NCI-H2029 (cell line): Measurements from ENCODE around the gene CA9.

Experiments used
- DNase-seq: peaks from one replicate; lab custom pipeline; 2025; lab: John Stamatoyannopoulos, UW

The CA9 gene

DNA sequence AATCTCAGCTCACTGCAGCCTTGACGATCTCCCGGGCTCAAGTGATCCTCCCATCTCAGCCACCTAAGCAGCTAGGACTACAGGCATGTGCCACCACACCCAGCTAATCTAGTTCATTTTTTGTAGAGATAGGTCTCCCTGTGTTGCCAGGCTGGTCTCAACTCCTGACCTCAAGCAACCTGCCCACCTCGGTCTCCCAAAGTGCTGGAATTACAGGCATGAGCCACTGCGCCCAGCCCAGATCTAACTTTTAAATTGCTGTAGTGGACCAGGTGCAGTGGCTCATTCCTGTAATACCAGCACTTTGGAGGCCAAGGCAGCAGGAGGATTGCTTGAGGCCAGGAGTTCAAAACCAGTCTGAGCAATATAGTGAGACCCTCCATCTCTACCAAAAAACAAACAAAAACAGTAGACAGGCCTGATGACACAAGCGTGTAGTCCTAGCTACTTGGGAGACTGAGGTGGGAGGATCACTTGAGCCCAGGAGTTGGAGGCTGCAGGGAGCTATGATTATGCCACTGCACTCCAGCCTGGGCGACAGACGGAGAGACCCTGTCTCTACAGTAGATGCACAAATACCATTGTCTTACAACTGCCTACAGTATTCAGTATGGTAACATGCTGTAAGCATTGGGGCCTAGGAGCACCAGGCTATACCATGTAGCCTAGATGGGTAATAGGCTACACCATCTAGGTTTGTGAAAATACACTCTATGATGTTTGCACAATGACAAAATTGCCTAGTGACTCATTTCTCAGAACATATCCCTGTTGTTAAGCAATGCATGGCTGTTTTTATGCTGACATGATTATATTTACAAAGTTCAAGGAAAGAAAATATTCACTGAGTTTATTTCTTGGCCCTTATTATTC is 21.5 kb upstream of the CA9 start:
- no peak for DNase-seq

DNA sequence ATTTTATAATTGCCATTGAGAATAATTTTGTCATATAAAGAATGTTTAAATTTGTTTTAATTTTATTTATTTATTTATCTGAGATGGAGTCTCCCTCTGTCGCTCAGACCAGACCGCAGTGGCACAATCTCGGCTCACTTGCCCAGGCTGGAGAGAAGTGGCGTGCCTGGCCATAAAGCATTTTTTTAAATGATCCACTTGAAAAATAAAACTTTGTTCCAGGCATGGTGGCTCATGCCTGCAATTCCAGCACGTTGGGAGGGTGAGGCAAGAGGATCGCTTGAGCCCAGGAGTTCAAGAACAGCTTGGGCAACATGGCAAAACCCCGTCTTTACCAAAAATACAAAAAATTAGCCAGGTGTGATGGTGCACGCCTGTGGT is 20.9 kb upstream of the CA9 start:
- no peak for DNase-seq

DNA sequence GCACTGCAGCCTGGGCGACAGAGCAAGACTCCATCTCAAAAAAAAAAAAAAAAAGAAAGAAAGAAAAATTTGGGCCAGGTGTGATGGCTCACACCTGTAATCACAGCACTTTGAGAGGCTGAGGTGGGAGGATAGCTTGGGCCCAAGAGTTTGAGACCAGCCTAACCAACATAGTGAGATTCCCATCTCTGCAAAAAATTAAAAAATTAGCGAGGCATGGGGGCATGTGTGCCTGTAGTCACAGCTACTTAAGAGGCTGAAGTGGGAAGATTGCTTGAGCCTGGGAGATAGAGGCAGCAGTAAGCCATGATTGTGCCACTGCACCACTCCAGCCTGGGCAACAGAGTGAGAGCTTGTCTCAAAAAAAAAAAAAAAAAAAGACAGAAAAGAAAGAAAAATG is 20.1 kb upstream of the CA9 start:
- no peak for DNase-seq

DNA sequence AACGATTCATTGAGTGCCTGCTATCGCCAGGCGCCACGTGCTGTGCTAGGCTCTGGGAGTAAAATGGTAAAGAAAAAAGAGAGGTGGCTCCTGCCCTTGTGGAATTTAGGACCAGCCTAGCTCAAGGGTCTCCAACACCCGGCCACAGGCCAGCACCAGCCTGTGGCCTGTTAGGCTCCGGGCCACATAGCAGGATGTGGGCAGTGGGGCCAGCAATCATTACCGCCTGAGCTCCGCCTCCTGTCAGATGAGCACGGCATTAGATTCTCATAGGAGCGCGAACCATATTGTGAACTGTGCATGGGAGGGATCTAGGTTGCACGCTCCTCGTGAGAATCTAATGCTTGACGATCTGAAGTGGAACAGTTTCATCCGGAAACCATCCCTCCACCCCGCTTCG is 17.4 kb upstream of the CA9 start:
- no peak for DNase-seq

DNA sequence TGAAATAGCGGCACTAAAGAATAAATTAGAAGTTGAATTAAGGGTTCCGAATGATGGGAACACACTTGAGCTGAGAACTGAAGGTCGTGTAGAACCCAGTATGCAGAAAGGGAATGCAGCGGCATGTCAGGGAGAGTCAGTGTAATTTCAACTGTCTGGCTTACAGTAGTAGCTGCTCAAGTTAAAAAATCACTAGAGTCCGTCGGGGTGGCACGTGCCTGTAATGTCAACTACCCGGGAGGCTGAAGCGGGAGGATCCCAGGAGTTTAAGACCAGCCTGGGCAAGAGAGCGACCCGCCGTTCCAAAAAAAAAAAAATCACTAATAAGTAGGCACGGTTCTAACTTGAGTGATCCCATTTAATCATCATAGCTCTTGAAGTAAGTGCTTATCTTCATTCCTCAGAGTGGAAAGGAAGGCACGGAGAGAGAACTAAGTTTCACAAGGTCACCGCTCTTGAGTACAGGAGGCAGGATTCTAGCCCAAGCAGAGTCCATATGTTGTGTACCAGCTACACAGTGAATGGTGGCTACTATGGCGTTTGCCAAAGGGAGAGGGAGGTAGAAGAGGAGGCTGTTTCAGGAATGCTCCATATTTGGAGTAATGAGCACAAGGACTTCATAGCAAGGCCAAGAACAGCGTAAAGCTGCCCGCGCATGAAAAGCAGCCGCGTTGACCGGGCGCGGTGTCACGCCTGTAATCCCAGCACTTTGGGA is 16.7 kb upstream of the CA9 start:
- peak; percentile 53 for DNase-seq

DNA sequence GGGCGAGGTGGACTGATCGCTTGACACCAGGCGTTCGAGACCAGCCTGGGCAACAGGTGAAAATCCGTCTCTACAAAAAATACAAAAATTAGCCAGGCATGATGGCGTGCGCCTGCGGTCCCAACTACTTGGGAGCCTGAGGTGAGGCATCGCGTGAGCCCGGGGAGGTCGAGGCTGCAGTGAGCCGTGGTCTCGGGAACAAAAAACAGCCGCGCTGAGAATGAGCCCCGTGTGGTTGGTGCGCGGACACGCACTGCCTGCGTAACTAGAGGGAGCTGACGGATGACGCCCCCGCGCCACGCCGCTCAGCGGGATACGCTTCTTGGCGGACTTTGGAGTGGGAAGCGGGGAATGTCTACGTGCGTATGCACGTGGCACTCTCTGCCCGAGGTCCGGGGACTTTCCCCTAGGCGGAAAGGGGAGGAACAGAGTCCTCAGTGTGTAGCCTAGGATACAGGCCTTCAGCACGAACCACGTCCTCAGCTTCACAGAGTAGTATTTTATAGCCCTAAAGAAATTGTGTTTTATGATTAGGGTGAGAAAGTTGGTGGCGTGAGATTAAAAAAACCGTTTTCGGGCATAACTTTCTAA is 16.1 kb upstream of the CA9 start, which contains the start of gene RMRP:
RMRP (minus strand) TSS at position 474 of the 591 bp plus-strand sequence.
- DNase-seq, result peak; percentile 99

DNA sequence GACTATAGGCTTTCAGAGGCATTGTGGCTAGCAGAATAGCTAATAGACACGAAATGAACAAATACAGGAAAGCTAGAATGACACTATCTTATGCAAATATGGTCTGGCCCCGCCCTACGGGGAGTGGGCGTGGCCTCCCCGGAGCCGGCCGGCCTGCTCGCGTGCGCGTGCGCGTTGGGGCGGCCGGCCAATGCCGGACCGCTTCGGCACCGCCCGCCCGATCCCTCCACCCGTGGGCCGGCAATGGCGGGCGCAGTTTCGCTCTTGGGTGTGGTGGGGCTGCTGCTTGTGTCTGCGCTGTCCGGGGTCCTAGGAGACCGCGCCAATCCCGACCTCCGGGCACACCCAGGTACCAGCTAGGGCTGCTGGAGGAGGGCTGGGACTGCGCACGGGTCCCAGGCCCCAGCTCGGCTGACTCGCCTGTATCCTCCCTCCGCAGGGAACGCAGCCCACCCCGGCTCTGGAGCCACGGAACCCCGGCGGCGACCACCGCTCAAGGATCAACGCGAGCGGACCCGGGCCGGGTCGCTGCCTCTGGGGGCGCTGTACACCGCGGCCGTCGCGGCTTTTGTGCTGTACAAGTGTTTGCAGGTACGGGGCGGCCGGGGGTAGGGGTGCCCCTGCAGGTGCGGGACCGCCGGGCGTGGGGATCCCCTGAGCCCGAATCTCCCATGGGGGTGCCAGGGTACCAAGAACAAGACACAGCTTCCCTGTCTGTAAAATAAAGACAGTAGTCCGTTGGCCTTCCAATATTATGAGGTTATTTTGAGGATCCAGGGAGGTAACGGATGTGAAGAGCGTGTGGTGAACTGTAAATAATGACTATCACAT is 15.4 kb upstream of the CA9 start, which contains the start of gene CCDC107:
CCDC107 (plus strand) TSS at position 156 of the 831 bp plus-strand sequence; CDS start at position 244, 88 bp downstream.
- DNase-seq, result peak; percentile 64

DNA sequence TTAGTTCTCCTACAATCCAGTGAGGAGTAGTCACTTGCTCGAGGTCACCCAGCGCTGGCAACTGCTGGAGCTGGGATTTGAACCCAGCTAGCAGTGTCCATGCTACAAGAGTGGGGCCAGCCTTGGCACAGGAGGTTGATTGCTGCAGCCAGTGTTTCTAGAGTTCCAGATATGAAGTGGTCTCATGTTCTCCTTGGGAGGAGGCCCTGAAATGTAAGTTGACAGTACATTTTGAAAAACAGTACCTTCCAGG is 14.8 kb upstream of the CA9 start:
- DNase-seq, result no peak

DNA sequence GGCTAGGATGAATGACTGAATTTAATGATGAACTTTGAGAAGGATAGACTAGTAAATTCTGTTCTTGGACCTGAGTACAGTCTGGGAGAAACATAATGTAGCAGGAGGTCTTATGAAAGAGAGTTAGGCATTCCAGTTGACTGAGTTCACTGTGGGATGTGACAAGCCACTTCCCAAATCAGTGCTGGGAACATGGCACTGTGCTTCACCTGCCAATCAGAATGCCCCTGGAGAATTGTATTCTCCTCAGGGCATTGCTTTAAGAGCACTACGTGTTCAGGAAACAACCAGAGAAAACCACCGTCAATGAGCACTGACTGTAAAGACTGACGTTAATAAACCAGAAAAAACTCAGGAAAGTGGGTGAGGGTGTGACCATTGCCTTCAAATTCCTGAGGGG is 14.4 kb upstream of the CA9 start:
- DNase-seq, result no peak

DNA sequence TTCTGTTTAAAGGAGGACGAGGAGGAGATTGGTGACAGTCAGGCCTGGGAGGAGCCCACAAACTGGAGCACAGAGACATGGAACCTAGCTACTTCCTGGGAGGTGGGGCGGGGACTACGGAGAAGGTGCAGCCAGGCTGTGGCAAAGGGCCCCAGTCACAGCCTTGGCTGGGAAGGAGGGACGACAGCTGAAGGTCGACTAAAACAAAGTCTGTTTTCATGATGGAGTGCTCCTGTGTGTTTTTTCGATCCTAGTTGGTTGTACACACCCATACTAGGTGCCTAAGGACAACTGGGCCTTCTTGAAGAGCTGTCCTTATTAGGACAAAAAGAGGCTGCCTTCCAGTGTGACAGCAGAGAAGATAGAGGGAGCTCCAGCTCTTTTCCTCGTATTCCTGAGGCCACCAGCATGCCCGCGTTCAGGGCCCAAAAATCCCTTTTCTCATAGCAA is 12.7 kb upstream of the CA9 start:
- DNase-seq, result no peak

DNA sequence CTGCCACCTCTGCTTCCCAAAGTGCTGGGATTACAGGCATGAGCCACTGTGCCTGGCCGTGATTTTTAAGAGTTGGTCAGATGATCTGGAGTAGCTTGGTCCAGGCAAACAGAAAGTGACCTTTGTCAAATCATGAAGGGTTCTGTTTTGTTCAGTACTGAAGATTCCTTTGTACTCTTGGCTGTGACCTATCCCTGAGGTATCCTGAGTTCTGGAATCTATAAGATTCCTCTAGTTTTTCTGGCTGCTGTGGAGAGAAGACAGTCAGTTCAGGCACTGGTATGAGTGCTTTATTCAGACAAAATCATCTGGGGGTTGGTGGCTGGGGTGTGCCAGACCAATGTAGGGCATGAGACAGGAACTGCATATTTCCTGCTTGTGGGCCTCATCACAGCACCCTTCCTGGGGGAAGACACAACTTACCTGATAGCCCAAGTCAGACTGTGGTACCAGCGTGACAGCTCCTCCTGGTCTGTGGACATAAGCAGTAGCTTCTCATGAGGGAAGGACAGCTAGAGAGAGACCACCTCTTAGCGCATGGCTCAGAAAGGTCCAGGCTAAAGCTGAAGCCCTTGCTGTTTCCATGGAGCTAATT is 11.9 kb upstream of the CA9 start:
- DNase-seq, result no peak

DNA sequence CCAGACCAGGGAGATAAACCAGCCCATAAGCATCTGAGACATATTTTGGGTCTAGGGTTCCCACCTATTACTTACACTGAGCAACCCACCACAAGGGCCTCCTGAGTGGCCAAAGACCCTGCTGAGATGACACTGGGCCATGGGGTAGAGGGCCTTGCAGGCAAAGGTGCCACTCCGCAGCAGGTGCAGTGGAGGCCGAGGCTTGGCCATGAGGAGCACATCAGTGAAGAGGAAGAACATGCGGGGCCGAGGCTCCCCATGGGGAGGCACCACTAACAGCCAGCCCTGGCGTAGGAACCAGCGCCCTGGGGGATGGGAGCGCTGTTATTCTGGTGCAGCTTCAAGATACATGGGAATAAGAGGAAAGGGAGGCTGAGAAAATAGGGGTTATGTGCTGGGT is 11.3 kb upstream of the CA9 start:
- DNase-seq, result no peak

DNA sequence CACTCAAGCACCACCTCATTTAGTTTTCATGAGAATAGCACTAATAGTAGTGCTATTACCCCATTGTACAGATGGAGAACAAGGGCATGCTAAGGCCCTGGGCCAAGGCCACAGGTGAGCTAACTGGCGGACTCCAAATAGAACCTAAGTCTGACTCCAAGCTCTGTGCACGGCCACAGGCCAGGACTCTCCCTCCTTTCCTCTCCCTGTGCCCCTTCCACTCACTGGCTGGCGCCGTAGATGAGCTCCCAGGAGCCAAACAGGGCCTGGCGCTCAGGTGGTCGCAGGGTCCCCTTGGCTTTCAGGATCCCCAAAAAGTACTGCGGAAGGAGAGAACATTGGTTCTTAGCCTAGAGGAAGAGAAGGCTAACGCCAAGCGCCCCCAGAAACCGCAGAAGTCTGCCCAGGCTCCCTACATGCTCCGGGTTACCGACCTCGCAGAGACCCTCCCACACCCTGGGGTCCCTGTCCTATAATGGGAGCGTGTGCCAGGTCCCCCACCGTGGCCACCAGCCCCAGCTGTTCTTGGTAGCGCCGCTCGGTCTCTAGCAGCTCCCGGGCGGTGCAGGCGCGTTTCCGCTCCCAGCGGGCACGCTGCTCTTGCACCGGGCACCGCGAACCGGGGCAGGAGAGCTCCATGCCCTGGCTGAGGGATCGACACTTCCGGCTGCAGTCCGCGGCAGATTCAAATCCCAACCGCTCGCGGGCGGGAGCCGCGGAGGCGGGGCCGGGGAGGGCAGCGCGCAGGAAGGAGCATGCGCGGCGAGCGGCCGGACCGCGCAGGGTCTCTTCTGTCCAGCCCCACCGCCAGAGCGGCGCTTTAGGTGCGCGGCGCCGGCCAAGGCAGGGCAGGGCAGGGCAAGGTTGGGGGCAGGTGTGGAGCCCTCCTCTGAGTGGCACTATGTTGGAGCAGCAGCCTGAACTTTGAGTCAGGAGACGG is 8.9 kb upstream of the CA9 start, which contains the start of gene ARHGEF39:
ARHGEF39 (minus strand) TSS at position 665 of the 940 bp plus-strand sequence; CDS start at position 639, 26 bp downstream.
- DNase-seq, result peak; percentile 89

DNA sequence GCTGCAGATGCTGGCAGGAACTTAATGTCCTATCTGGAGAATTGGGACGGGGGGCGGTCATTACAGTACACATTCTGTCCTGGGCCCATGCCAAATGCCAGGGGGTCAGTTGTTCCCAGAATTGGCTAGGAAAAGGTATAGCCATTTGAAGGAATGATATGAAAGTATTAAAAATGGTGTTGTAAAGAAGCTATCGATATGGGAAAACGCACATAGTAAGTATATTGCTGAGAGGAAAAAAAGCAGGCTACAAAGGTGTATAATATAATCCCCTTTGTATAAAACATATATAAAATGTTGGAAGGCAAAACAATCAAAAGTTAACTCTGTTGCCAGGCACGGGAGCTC is 8.3 kb upstream of the CA9 start:
- DNase-seq, result no peak

DNA sequence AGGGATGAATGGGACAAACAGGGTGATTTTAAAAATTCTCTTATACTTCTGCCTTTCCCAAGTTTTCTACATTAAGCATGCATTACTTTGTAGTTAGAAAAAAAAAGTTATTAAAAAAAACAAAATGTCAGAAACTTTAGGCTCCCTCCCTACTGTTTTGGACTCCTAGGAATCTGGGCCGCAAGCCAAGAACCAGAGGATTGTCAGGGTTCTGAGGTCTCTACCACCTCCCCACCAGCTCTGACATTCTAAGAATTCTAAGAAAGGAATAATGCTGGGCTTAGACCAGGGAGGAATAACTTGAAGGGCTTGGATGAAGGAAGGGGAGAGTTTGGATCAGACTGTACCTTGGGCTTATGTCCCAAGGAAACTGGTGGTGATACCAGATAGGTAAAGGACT is 7.7 kb upstream of the CA9 start:
- no peak for DNase-seq

DNA sequence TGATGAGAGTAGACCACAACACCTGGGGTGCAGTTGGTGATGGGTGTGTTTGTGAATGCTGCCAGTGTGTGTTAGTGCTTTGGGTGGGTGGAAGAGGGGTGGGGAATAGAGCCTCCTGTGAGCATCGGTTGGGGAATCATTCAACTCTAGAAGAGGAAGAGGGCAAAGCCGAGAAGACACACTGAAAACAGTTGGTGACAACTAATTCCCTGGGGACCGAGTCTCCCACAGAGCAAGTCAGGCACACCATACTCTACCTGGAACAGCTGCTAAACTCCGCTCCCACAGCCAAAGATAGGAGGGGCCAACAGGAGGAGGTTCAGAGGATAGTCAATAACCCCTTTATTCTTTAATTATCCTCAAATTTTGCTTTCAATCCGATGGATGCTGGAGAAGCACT is 7.2 kb upstream of the CA9 start:
- no peak for DNase-seq

DNA sequence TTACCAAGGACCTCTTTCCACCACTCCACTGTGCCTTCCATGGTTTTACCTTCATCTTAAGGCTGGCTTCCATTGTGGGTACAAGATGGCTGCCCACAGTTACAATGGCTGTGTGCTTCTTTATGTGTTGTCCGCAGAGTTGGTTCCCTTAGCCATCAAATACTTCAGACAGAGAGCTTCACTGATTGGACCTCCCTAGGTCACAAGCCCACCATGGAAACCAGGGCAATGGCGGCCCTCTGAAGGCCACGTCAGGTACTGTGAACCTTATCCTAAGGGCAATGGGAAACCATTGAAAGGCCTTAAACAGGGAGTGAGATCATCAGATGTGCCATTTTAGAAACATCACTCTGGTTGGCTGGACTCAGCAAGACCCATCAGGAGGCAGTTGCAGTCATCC is 5.8 kb upstream of the CA9 start:
- DNase-seq, result no peak

DNA sequence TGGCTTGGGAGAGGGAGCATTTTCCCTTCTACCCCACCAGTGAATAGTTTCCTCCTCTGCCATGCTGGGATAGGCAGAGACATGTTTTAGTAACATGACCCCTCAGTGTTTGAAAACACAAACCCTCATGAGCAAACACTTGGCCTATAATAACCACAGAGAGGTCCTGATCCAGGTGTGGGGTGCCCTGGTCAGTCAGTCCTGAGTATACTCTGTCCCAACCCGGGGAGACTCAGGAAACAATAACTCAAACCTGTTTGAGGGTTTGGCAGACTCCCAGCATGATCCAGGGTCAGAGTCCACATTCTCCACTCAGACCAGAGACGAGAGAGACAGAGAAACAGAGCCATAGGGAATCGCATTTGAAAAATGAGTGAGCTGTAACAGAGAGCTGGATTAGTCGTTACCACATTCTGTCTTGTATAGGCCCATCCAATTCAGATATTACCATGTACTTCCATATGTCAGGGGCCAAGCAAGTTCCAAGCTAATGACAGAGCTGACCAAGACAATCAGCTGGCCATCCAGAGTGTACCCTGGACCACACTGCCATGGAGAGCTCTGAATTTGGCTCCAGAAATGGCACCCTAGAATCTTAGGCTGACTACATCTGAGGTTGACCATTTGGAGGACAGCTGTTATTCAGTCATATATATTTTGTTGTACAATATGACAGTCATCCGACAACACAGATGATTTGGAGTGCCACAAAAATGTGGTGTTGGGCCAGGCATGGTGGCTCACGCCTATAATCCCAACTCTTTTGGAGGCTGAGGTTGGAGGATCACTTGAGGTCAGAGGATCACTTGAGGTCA is 4.2 kb upstream of the CA9 start:
- no peak for DNase-seq

DNA sequence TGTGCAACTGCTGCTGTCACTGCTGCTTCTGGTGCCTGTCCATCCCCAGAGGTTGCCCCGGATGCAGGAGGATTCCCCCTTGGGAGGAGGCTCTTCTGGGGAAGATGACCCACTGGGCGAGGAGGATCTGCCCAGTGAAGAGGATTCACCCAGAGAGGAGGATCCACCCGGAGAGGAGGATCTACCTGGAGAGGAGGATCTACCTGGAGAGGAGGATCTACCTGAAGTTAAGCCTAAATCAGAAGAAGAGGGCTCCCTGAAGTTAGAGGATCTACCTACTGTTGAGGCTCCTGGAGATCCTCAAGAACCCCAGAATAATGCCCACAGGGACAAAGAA is 265 bp downstream of the CA9 start:
- no peak for DNase-seq

DNA sequence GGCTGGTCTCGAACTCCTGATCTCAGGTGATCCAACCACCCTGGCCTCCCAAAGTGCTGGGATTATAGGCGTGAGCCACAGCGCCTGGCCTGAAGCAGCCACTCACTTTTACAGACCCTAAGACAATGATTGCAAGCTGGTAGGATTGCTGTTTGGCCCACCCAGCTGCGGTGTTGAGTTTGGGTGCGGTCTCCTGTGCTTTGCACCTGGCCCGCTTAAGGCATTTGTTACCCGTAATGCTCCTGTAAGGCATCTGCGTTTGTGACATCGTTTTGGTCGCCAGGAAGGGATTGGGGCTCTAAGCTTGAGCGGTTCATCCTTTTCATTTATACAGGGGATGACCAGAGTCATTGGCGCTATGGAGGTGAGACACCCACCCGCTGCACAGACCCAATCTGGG is 1.5 kb downstream of the CA9 start:
- no peak for DNase-seq
